ENCODE data around the gene DLGAP3. TPM values are rescaled to one million over a fixed set of nuclear protein-coding genes. Genes with fewer than 3 reads are reported as not detected.

DLGAP3 gene
- total RNA-seq, 1 donor from 2014 or later = 0.18 TPM

DNA sequence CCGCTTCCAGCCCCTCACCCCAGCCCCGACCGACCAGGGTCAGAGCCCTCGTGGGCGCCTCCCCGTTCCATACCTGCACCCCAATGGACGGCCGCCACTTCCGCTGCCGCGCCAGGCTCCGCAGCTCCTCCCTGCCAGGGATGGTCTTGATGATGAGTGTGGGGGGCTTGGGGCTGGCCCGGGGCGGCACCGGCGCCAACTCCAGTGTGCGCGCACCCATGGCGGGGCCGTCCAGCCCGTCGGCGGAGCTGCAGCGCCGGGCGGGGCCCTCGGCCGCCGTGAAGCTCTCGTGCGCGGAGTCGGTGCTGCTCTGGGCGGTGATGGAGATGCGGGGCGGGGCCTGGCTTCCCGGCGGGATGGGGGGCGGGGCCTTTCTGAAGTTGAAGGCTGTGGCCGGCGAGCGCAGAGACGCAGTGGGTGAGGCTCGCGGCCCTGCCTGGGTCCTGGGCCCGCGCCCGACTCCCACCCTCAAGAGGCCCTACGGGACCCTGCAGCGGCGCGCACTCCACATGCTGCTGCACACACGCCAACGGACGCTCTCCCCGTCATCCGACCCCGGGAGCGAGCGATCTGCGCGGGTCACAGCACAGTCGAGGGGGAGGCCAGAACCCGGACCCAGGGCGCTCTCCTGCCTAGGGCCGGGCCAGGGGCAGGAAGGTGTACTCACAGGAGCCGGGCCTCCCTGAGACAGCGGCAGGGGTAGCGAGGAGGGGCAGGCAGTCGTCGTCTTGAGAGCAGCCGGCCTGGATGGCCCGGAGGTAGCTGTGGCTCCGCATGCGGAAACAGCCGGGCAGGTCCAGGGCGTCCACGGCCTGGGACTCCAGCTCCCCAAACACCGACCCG is 43.8 kb downstream of the DLGAP3 start:
- DNase-seq (peak; percentile 64), ATAC-seq (peak; percentile 75 to 76)
- TF ChIP-seq CTCF (IDR thresholded peaks at IDR 0.05) = no peak
- peak overlapping the region; percentile 44 for H3K4me3 ChIP-seq
- H3K9me3 ChIP-seq = no peaks in the 10 kb centered on the region
- peaks cover 48% of the 10 kb centered on the region for H3K27me3 ChIP-seq (ENCODE audit: low read depth)
- no peaks in the 10 kb centered on the region for H3K36me3 ChIP-seq
- H3K27ac ChIP-seq = no peak overlapping the region
- peaks cover 12% of the 10 kb centered on the region for H3K4me1 ChIP-seq
- intact Hi-C loops (cut with DNase I) = no loop called here

- Histone ChIP-seq H3K4me3 (peak overlapping the region; percentile 44), H3K27ac (no peak overlapping the region), H3K36me3 (no peaks in the 10 kb centered on the region), H3K9me3 (no peaks in the 10 kb centered on the region), H3K27me3 (ENCODE audit: low read depth) (peaks cover 44% of the 10 kb centered on the region), H3K4me1 (peaks cover 12% of the 10 kb centered on the region)
- intact Hi-C loops (cut with DNase I) = no loop called here
- TF ChIP-seq CTCF (IDR thresholded peaks at IDR 0.05) = no peak
- ATAC-seq (no peak), DNase-seq (no peak)
Observed at GRCh38 chr1:34884961-34885360, 44.5 kb downstream of the DLGAP3 start.

DNA sequence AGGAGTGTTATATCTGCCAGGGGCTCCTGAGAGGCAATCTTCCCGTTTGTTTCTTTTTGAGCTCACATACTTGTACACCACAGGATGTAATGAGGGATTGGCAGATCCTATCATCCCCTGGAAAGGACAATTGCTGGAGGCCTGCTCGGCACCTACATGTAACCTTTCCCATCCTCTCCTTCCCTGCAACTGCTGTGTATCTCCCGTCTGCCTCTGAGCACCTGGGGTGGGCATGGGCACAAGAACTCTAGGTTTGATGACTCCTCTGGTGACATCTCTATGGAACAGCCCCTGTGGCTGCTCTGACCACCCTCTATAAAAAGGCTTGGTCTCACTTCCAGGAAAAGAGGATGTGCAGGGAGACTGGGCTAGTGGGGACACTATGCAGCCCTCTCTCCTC is 44.9 kb downstream of the DLGAP3 start:
- H3K4me3 ChIP-seq = no peak overlapping the region
- no peak overlapping the region for H3K27ac ChIP-seq
- no peak for TF ChIP-seq CTCF (IDR thresholded peaks at IDR 0.05)
- no peak for ATAC-seq
- intact Hi-C loops (cut with DNase I) = no loop called here
- H3K27me3 ChIP-seq (ENCODE audit: low read depth) = peaks cover 44% of the 10 kb centered on the region
- peaks cover 12% of the 10 kb centered on the region for H3K4me1 ChIP-seq
- no peaks in the 10 kb centered on the region for H3K36me3 ChIP-seq
- H3K9me3 ChIP-seq = no peaks in the 10 kb centered on the region
- no peak for DNase-seq

GRCh38 chr1:34879230-34879629 is 50.2 kb downstream of the DLGAP3 start:
- no peaks in the 10 kb centered on the region for H3K36me3 ChIP-seq
- no peaks in the 10 kb centered on the region for H3K4me1 ChIP-seq
- H3K9me3 ChIP-seq = no peaks in the 10 kb centered on the region
- no peak for ATAC-seq
- DNase-seq = no peak
- H3K27me3 ChIP-seq (ENCODE audit: low read depth) = peaks cover 50% of the 10 kb centered on the region
- H3K4me3 ChIP-seq = no peak overlapping the region
- H3K27ac ChIP-seq = no peak overlapping the region
- TF ChIP-seq CTCF (IDR thresholded peaks at IDR 0.05) = no peak
- intact Hi-C loops (cut with DNase I) = no loop called here

- Histone ChIP-seq H3K27ac (no peak overlapping the region), H3K4me1 (no peaks in the 10 kb centered on the region), H3K9me3 (no peaks in the 10 kb centered on the region), H3K36me3 (no peaks in the 10 kb centered on the region), H3K4me3 (no peak overlapping the region), H3K27me3 (ENCODE audit: low read depth) (peaks cover 42% of the 10 kb centered on the region)
- no peak for TF ChIP-seq CTCF (IDR thresholded peaks at IDR 0.05)
- DNase-seq = no peak
- intact Hi-C loops (cut with DNase I) = no loop called here
- ATAC-seq = no peak
Observed at GRCh38 chr1:34876406-34876805, 53.0 kb downstream of the DLGAP3 start.

Data from lower lobe of right lung (tissue), 2 donors.